ENCODE results near the gene TM2D3. TPM values are rescaled to one million over a fixed set of nuclear protein-coding genes. Genes with fewer than 3 reads are reported as not detected.

Gene TM2D3
- total and polyA plus RNA-seq, 2 experiments from 2014 or later, result 49.0 to 58.3 TPM

GRCh38 chr15:101667881-101668280, 15.7 kb upstream of the TM2D3 start:
- no peak overlapping the region for H3K27ac ChIP-seq
- H3K79me2 ChIP-seq (ENCODE audit: insufficient read depth), result no peaks in the 10 kb centered on the region
- TF ChIP-seq EZH2phosphoT487 (IDR thresholded peaks at IDR 0.05; ENCODE audit: insufficient read depth, low read depth), result no peak
- TF ChIP-seq EZH2 (IDR thresholded peaks at IDR 0.05; ENCODE audit: insufficient read depth, poor library complexity, severe bottlenecking), result no peak
- 0 out of 2 replicates have a peak, but pooled peaks cover 5% of the 10 kb centered on the region for H3K4me1 ChIP-seq (ENCODE audit: insufficient read depth)
- H3K9ac ChIP-seq, result no peak overlapping the region
- no peak overlapping the region for H3K4me2 ChIP-seq (ENCODE audit: unreplicated experiment)
- in situ Hi-C loops (cut with MboI), result no loop called here
- H3K9me3 ChIP-seq (ENCODE audit: low read depth), result no peaks in the 10 kb centered on the region
- H2AFZ ChIP-seq, result no peak overlapping the region
- H3F3A ChIP-seq (ENCODE audit: insufficient read depth), result no peaks in the 10 kb centered on the region
- no peaks in the 10 kb centered on the region for H4K20me1 ChIP-seq (ENCODE audit: insufficient read depth)
- no peaks in the 10 kb centered on the region for H3K9me2 ChIP-seq (ENCODE audit: insufficient read depth)
- no peaks in the 10 kb centered on the region for H3K27me3 ChIP-seq (replicated peaks; ENCODE audit: insufficient read depth)
- WGBS, 2 experiments (ENCODE audit: low coverage in 1 of 2, low lambda C conversion rate in 2 of 2, missing lambda C conversion rate in 2 of 2), result 80 to 90% methylated on average over 1 of the region's 1 CpG
- peaks cover 7% of the 10 kb centered on the region; the same call in 1 of the 2 replicates for H3K36me3 ChIP-seq (ENCODE audit: low read depth)
- no peak for DNase-seq
- no peak overlapping the region for H3K4me3 ChIP-seq

GRCh38 chr15:101664303-101664913, 12.2 kb upstream of the TM2D3 start:
- TF ChIP-seq EZH2 (IDR thresholded peaks at IDR 0.05; ENCODE audit: insufficient read depth, poor library complexity, severe bottlenecking) (no peak), EZH2phosphoT487 (IDR thresholded peaks at IDR 0.05; ENCODE audit: insufficient read depth, low read depth) (no peak)
- Histone ChIP-seq H3K9me2 (ENCODE audit: insufficient read depth) (no peaks in the 10 kb centered on the region), H4K20me1 (ENCODE audit: insufficient read depth) (no peaks in the 10 kb centered on the region), H3K9me3 (ENCODE audit: low read depth) (no peaks in the 10 kb centered on the region), H3K79me2 (ENCODE audit: insufficient read depth) (no peaks in the 10 kb centered on the region), H3F3A (ENCODE audit: insufficient read depth) (no peaks in the 10 kb centered on the region), H2AFZ (no peak overlapping the region), H3K4me2 (ENCODE audit: unreplicated experiment) (no peak overlapping the region), H3K27ac (no peak overlapping the region), H3K27me3 (replicated peaks; ENCODE audit: insufficient read depth) (no peaks in the 10 kb centered on the region), H3K4me1 (ENCODE audit: insufficient read depth) (no peaks in the 10 kb centered on the region), H3K36me3 (ENCODE audit: low read depth) (no peaks in the 10 kb centered on the region), H3K4me3 (no peak overlapping the region), H3K9ac (no peak overlapping the region)
- 92 to 93% methylated on average over 9 of the region's 9 CpGs for WGBS, 2 experiments (ENCODE audit: low coverage in 1 of 2, low lambda C conversion rate in 2 of 2, missing lambda C conversion rate in 2 of 2)
- peak; percentile 21 for DNase-seq
- in situ Hi-C loops (cut with MboI), result no loop called here

GRCh38 chr15:101662203-101662602, 10.0 kb upstream of the TM2D3 start:
- no peak overlapping the region for H3K27ac ChIP-seq
- H3K79me2 ChIP-seq (ENCODE audit: insufficient read depth), result no peaks in the 10 kb centered on the region
- no peak overlapping the region for H2AFZ ChIP-seq
- H4K20me1 ChIP-seq (ENCODE audit: insufficient read depth), result no peaks in the 10 kb centered on the region
- no peaks in the 10 kb centered on the region for H3K4me1 ChIP-seq (ENCODE audit: insufficient read depth)
- H3F3A ChIP-seq (ENCODE audit: insufficient read depth), result no peaks in the 10 kb centered on the region
- H3K4me3 ChIP-seq, result no peak overlapping the region
- no peaks in the 10 kb centered on the region for H3K9me2 ChIP-seq (ENCODE audit: insufficient read depth)
- no peaks in the 10 kb centered on the region for H3K27me3 ChIP-seq (replicated peaks; ENCODE audit: insufficient read depth)
- TF ChIP-seq EZH2 (IDR thresholded peaks at IDR 0.05; ENCODE audit: insufficient read depth, poor library complexity, severe bottlenecking) (no peak), EZH2phosphoT487 (IDR thresholded peaks at IDR 0.05; ENCODE audit: insufficient read depth, low read depth) (no peak)
- no peak for DNase-seq
- no peak overlapping the region for H3K4me2 ChIP-seq (ENCODE audit: unreplicated experiment)
- H3K9ac ChIP-seq, result no peak overlapping the region
- no peaks in the 10 kb centered on the region for H3K9me3 ChIP-seq (ENCODE audit: low read depth)
- no peaks in the 10 kb centered on the region for H3K36me3 ChIP-seq (ENCODE audit: low read depth)
- WGBS, 2 experiments (ENCODE audit: low coverage in 1 of 2, low lambda C conversion rate in 2 of 2, missing lambda C conversion rate in 2 of 2), result 100% methylated on average over 1 of the region's 1 CpG
- in situ Hi-C loops (cut with MboI), result no loop called here

GRCh38 chr15:101660005-101660404, 7.8 kb upstream of the TM2D3 start:
- no peak overlapping the region for H3K4me3 ChIP-seq
- H3K36me3 ChIP-seq (ENCODE audit: low read depth), result no peaks in the 10 kb centered on the region
- no peaks in the 10 kb centered on the region for H3F3A ChIP-seq (ENCODE audit: insufficient read depth)
- no peak overlapping the region for H3K4me2 ChIP-seq (ENCODE audit: unreplicated experiment)
- H2AFZ ChIP-seq, result no peak overlapping the region
- DNase-seq, result no peak
- no peak overlapping the region for H3K9ac ChIP-seq
- no peaks in the 10 kb centered on the region for H3K9me3 ChIP-seq (ENCODE audit: low read depth)
- H3K27ac ChIP-seq, result no peak overlapping the region
- no peaks in the 10 kb centered on the region for H3K4me1 ChIP-seq (ENCODE audit: insufficient read depth)
- H3K27me3 ChIP-seq (replicated peaks; ENCODE audit: insufficient read depth), result no peaks in the 10 kb centered on the region
- H3K9me2 ChIP-seq (ENCODE audit: insufficient read depth), result no peaks in the 10 kb centered on the region
- no peaks in the 10 kb centered on the region for H3K79me2 ChIP-seq (ENCODE audit: insufficient read depth)
- H4K20me1 ChIP-seq (ENCODE audit: insufficient read depth), result no peaks in the 10 kb centered on the region
- TF ChIP-seq EZH2phosphoT487 (IDR thresholded peaks at IDR 0.05; ENCODE audit: insufficient read depth, low read depth), result no peak
- TF ChIP-seq EZH2 (IDR thresholded peaks at IDR 0.05; ENCODE audit: insufficient read depth, poor library complexity, severe bottlenecking), result no peak
- in situ Hi-C loops (cut with MboI), result no loop called here
- WGBS, 2 experiments (ENCODE audit: low coverage in 1 of 2, low lambda C conversion rate in 2 of 2, missing lambda C conversion rate in 2 of 2), result 100% methylated on average over 2 of the region's 2 CpGs

All from GM23248 (cell line).